VCaP (cell line): ENCODE measurements around the gene ADORA2B.

Experiments used
- H3K27ac ChIP-seq: fragments of 450-650 bp; 2 replicates; pipeline ENCODE4 v1.5.1; 2017
- TF ChIP-seq, protein P1 (sequence below): fragments of 450-650 bp; conservative IDR thresholded peaks from 2 replicates; pipeline ENCODE4 v1.5.1; 2017; ENCODE audit warnings: mild to moderate bottlenecking, moderate library complexity

Gene ADORA2B

DNA sequence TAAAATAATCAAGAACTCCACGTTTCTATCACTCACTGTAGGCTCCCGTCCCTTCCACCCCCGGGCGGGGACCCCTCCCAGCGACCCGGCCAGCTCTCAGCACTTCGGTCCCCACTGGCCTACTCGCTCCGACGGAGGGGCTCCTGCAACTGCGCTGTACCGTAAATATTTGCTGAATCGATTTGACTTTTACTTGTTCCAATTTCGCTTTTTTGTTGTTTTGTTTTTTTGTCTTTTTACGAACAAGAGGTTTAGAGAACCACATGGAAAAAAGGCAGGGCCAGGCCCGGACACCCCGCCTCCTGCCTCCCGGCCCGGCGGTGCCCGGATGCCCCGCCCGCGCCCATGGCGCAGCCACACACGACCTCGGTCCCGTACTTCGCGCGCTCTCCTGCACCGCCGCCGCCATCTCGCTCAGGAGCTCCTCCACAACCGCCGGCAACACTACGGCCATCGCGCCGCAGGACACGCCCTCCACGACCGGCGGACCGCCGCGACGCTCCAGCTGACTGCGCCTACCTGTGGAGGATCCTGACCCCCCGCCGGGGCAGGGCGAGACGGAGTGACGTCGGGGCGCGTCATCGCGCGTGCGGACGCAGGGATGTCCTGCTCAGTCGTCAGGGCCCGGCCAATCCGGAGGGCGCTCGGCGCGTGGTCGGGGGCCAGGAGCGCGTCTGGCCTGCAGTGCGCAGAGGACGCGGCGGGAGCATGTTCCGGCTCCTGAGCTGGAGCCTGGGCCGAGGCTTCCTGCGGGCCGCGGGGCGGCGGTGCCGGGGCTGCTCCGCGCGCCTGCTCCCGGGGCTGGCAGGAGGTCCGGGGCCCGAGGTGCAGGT, 54.4 kb downstream of the ADORA2B start, which contains the start of the genes TTC19 and ZSWIM7:
Gene TTC19 (plus strand): TSS at position 684 of the 833 bp plus-strand sequence. CDS start 25 bp downstream, at position 709.
Gene ZSWIM7 (minus strand): TSS at position 564 of the 833 bp plus-strand sequence. CDS start 110 bp downstream, at position 454.
- TF ChIP-seq, protein P1, sequence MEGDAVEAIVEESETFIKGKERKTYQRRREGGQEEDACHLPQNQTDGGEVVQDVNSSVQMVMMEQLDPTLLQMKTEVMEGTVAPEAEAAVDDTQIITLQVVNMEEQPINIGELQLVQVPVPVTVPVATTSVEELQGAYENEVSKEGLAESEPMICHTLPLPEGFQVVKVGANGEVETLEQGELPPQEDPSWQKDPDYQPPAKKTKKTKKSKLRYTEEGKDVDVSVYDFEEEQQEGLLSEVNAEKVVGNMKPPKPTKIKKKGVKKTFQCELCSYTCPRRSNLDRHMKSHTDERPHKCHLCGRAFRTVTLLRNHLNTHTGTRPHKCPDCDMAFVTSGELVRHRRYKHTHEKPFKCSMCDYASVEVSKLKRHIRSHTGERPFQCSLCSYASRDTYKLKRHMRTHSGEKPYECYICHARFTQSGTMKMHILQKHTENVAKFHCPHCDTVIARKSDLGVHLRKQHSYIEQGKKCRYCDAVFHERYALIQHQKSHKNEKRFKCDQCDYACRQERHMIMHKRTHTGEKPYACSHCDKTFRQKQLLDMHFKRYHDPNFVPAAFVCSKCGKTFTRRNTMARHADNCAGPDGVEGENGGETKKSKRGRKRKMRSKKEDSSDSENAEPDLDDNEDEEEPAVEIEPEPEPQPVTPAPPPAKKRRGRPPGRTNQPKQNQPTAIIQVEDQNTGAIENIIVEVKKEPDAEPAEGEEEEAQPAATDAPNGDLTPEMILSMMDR: 0 out of 2 replicates have a peak, but pooled peaks have one; percentile 3
- peak within 1 kb of the TSS; percentile 92 for H3K27ac ChIP-seq

DNA sequence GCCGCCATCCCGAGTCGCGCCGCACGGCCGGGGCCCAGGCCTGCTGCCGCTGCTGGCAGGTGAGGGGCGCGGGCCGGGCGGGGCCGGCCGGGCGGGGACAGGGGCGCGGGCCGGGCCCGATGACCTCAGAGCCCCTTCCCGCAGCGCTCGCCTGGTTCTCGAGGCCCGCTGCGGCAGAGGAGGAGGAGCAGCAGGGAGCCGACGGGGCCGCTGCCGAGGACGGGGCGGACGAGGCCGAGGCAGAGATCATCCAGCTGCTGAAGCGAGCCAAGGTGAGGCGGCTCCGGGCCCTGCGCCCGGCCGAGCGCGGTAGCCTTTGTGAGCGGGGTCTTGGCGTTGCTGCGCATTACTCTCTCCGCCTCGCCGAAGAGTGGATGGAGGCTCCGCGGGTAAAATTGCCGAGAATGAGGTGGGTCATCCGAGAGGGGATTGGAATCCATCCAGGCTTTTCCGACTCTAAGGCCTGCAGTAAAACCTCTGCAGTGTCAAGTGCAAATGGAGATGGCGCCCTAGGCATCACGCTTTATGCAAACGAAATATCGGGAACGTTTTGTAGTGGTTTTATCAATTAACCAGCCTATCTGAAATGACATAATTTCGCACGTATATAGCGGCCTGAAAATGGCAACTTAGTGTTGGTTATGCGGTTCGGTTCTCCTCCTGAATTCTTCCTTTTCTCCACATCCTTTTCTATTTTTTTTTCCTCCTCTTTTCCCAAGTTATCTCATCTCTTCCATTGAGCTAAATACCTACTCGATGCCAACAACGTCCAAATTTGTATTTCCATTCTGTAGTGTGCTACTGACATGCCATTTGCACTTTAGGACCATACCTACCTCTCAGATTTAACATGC, 55.3 kb downstream of the ADORA2B start:
- TF ChIP-seq, protein P1: no peak
- H3K27ac ChIP-seq: peak overlapping the region; percentile 92

- TF ChIP-seq, protein P1: no peak
- H3K27ac ChIP-seq: peak overlapping the region; percentile 92
Measured at GRCh38 chr17:16001226-16001897, 56.4 kb downstream of the ADORA2B start.

- TF ChIP-seq, protein P1: no peak
- no peak overlapping the region for H3K27ac ChIP-seq
Measured at GRCh38 chr17:16002708-16003260, 57.9 kb downstream of the ADORA2B start.

DNA sequence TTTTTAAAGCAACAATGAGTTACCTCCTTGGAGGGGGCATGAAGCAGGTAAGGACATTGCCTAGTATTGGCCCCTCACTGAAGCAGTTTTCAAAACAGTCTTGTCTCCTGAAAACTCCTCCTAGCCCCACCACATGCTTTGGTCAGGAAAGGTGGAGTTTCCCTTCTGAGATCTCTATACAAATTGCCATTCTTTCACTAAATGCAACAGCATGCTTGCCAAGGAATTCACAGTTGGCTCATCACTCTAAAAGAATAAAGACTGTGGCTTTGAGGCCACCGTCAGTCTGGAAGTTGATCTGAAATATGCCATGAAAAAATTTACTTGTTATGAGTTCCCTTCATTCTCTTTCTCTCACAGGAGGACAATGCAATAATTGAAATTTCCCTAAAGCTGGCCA, 58.9 kb downstream of the ADORA2B start:
- TF ChIP-seq, protein P1: no peak
- no peak overlapping the region for H3K27ac ChIP-seq

GRCh38 chr17:16005636-16006035, 60.7 kb downstream of the ADORA2B start:
- H3K27ac ChIP-seq: no peak overlapping the region
- TF ChIP-seq, protein P1: no peak
